Mesendoderm (in vitro differentiated cells): Measurements from ENCODE around the gene TSPAN5.

ENCODE experiments used
- DNase-seq: peaks from one replicate; pipeline ENCODE4 v3.0.0; 2013
- H2AK5ac ChIP-seq: 2 replicates; pipeline ENCODE4 v1.6.1; 2013; ENCODE audit warnings: low read length, inconsistent platforms
- H2BK120ac ChIP-seq: 2 replicates; pipeline ENCODE4 v1.6.1; 2013; ENCODE audit warnings: low read depth, mild to moderate bottlenecking, low read length, moderate library complexity, mixed read lengths
- H2BK15ac ChIP-seq: replicated peaks from 2 replicates; pipeline ENCODE4 v1.6.1; 2013; ENCODE audit warnings: low read depth, mild to moderate bottlenecking, moderate library complexity
- H2BK5ac ChIP-seq: 2 replicates; pipeline ENCODE4 v1.6.1; 2013; ENCODE audit warnings: low read length, inconsistent platforms
- H3K18ac ChIP-seq: 2 replicates; pipeline ENCODE4 v1.6.1; 2013; ENCODE audit warnings: mild to moderate bottlenecking, low read length, mixed read lengths
- H3K23ac ChIP-seq: one replicate; pipeline ENCODE4 v1.6.1; 2013; ENCODE audit warnings: low read length
- H3K27ac ChIP-seq: 2 replicates; pipeline ENCODE4 v1.5.1; 2013; ENCODE audit warnings: low read depth, mild to moderate bottlenecking, inconsistent platforms, low read length, moderate library complexity
- H3K27me3 ChIP-seq: 2 replicates; pipeline ENCODE4 v1.6.1; 2013; ENCODE audit warnings: low read length, control low read depth, mild to moderate bottlenecking, inconsistent platforms; ENCODE audit not compliant: insufficient read depth, poor library complexity
- H3K36me3 ChIP-seq: 2 replicates; pipeline ENCODE4 v1.6.1; 2013; ENCODE audit warnings: low read length, inconsistent platforms; ENCODE audit not compliant: control insufficient read depth, insufficient read depth
- H3K4ac ChIP-seq: one replicate; pipeline ENCODE4 v1.6.1; 2013; ENCODE audit warnings: low read depth, mild to moderate bottlenecking, low read length, moderate library complexity
- H3K4me1 ChIP-seq: 2 replicates; pipeline ENCODE4 v1.6.1; 2013; ENCODE audit warnings: low read depth, low read length, inconsistent platforms; ENCODE audit not compliant: control insufficient read depth
- H3K4me2 ChIP-seq: 2 replicates; pipeline ENCODE4 v1.6.1; 2013; ENCODE audit warnings: low read length
- H3K4me3 ChIP-seq: 2 replicates; pipeline ENCODE4 v1.5.1; 2013; ENCODE audit warnings: mild to moderate bottlenecking, low read length
- H3K56ac ChIP-seq: one replicate; pipeline ENCODE4 v1.6.1; 2013; ENCODE audit warnings: low read length
- H3K79me1 ChIP-seq: 2 replicates; pipeline ENCODE4 v1.6.1; 2013; ENCODE audit warnings: low read length, inconsistent platforms
- H3K79me2 ChIP-seq: 2 replicates; pipeline ENCODE4 v1.6.1; 2013; ENCODE audit warnings: mild to moderate bottlenecking, low read length; ENCODE audit not compliant: control insufficient read depth, insufficient read depth
- H3K9ac ChIP-seq: 2 replicates; pipeline ENCODE4 v1.6.1; 2013; ENCODE audit warnings: low read length, inconsistent platforms
- H4K5ac ChIP-seq: one replicate; pipeline ENCODE4 v1.6.1; 2013; ENCODE audit warnings: low read length
- H4K8ac ChIP-seq: one replicate; pipeline ENCODE4 v1.6.1; 2013; ENCODE audit warnings: low read depth, mild to moderate bottlenecking, control low read depth, low read length, moderate library complexity
- WGBS: extraction: QIAGEN DNeasy Blood & Tissue Kit; methylation state at CpG from one replicate; pipeline ENCODE4 v1.1.7; 2013; ENCODE audit warnings: low lambda C conversion rate, missing lambda C conversion rate; ENCODE audit not compliant: insufficient coverage; ENCODE audit errors: extremely low coverage; 5-methylcytosine and 5-hydroxymethylcytosine counted together

TSPAN5 gene

GRCh38 chr4:98485816-98486345, 172.5 kb downstream of the TSPAN5 start:
- H3K36me3 ChIP-seq, result no peaks in the 10 kb centered on the region
- H2BK5ac ChIP-seq, result no peak overlapping the region
- H2AK5ac ChIP-seq, result no peak overlapping the region
- H3K27ac ChIP-seq, result no peak overlapping the region
- no peaks in the 10 kb centered on the region for H3K27me3 ChIP-seq
- H3K56ac ChIP-seq, result no peak overlapping the region
- H3K18ac ChIP-seq, result no peak overlapping the region
- DNase-seq, result no peak
- H2BK120ac ChIP-seq, result no peak overlapping the region
- H2BK15ac ChIP-seq, result no peak overlapping the region
- H3K79me1 ChIP-seq, result no peaks in the 10 kb centered on the region
- no peak overlapping the region for H3K23ac ChIP-seq
- no CpG with 5 or more reads among the region's 7 CpGs for WGBS
- no peak overlapping the region for H4K8ac ChIP-seq
- no peak overlapping the region for H3K4me2 ChIP-seq
- H3K4ac ChIP-seq, result no peak overlapping the region
- no peak overlapping the region for H3K9ac ChIP-seq
- H3K4me1 ChIP-seq, result no peaks in the 10 kb centered on the region
- no peak overlapping the region for H4K5ac ChIP-seq
- H3K79me2 ChIP-seq, result no peaks in the 10 kb centered on the region
- no peak overlapping the region for H3K4me3 ChIP-seq

GRCh38 chr4:98484031-98484430, 174.4 kb downstream of the TSPAN5 start:
- Histone ChIP-seq H3K27me3 (no peaks in the 10 kb centered on the region), H2BK120ac (no peak overlapping the region), H3K4me3 (no peak overlapping the region), H3K4me2 (no peak overlapping the region), H2AK5ac (no peak overlapping the region), H3K79me1 (no peaks in the 10 kb centered on the region), H4K5ac (no peak overlapping the region), H3K23ac (no peak overlapping the region), H3K79me2 (no peaks in the 10 kb centered on the region), H3K18ac (no peak overlapping the region), H4K8ac (no peak overlapping the region), H3K4me1 (no peaks in the 10 kb centered on the region), H2BK15ac (no peak overlapping the region), H3K4ac (no peak overlapping the region), H3K36me3 (no peaks in the 10 kb centered on the region), H2BK5ac (no peak overlapping the region), H3K27ac (no peak overlapping the region), H3K56ac (no peak overlapping the region), H3K9ac (no peak overlapping the region)
- no peak for DNase-seq
- WGBS, result no CpG with 5 or more reads among the region's 3 CpGs

DNA sequence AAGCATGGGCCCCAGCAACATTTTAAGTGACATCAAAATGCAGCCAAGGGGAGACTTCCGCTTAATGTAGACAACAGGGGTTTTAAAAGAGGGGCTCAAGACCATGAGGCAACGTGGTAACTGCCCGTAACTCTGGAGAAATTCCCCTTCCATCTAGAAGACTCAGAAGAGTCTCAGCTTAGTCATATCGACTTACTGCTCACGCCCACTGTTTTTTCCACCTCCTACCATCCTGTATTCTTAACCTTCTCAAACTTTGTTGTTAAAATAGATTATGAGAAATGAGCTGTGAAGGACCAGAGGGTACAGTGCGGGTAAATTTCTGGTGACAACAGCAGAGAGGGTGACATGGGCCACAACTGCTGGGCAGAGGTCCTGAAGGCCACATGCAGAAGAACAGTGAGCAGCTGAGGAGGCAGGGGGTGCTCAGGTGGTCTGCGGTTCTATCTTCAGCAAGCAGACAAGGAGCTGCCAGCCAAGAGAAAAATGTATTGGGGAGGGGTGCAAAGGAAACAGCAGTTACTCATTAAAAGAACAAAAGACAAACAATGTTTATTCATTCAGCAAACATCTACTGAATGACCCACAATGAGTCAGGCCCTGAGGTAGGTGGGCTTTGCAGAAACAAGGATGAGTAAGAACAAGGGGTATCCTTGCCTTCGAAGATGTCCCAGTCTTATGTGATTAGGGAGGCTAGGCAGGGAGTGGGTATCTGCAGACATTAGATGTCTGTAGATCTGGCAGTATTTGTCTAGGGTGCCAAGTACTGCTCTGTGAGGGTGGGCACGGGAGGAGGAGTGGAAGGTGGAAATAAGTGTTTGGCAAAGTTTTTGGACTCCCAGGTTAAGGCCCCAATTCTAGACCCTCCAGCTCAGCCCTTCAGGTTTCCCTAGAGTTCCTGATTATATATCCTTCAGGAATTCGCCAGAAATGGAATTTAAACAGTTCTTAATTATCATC, 175.3 kb downstream of the TSPAN5 start:
- Histone ChIP-seq H3K9ac (no peak overlapping the region), H3K18ac (no peak overlapping the region), H4K5ac (no peak overlapping the region), H3K36me3 (no peaks in the 10 kb centered on the region), H3K4me1 (no peaks in the 10 kb centered on the region), H3K56ac (no peak overlapping the region), H3K4me3 (no peak overlapping the region), H3K4ac (no peak overlapping the region), H3K23ac (no peak overlapping the region), H4K8ac (no peak overlapping the region), H2AK5ac (no peak overlapping the region), H2BK120ac (no peak overlapping the region), H3K4me2 (no peak overlapping the region), H2BK5ac (no peak overlapping the region), H3K79me1 (no peaks in the 10 kb centered on the region), H2BK15ac (no peak overlapping the region), H3K27me3 (no peaks in the 10 kb centered on the region), H3K27ac (no peak overlapping the region), H3K79me2 (no peaks in the 10 kb centered on the region)
- no peak for DNase-seq
- WGBS, result no CpG with 5 or more reads among the region's 10 CpGs

DNA sequence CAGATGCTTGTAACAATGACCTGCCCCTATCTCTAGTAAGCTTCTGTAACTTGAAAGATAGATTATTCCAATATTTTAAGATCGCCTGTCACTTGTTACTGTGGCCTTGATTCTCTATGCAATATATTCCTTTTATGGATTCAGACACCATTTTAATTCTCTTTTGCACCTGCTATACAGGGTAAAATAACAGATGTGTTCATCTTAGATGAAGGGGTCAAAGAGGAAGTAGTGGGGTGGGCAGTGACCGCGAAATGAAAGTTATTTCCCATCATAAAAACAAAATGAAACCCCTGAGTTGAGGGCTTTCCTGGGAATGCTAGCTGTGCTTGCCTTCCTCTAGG, 175.9 kb downstream of the TSPAN5 start:
- H4K5ac ChIP-seq, result no peak overlapping the region
- DNase-seq, result no peak
- H3K27me3 ChIP-seq, result no peaks in the 10 kb centered on the region
- H4K8ac ChIP-seq, result no peak overlapping the region
- H3K36me3 ChIP-seq, result no peaks in the 10 kb centered on the region
- no peak overlapping the region for H3K18ac ChIP-seq
- no peak overlapping the region for H2BK15ac ChIP-seq
- H3K79me2 ChIP-seq, result no peaks in the 10 kb centered on the region
- H3K9ac ChIP-seq, result no peak overlapping the region
- no peak overlapping the region for H3K4me3 ChIP-seq
- no peak overlapping the region for H3K23ac ChIP-seq
- no peak overlapping the region for H3K4ac ChIP-seq
- H3K79me1 ChIP-seq, result no peaks in the 10 kb centered on the region
- no peak overlapping the region for H2BK5ac ChIP-seq
- WGBS, result no CpG with 5 or more reads among the region's 3 CpGs
- H3K4me2 ChIP-seq, result no peak overlapping the region
- H2BK120ac ChIP-seq, result no peak overlapping the region
- no peak overlapping the region for H3K56ac ChIP-seq
- no peak overlapping the region for H3K27ac ChIP-seq
- no peak overlapping the region for H2AK5ac ChIP-seq
- no peaks in the 10 kb centered on the region for H3K4me1 ChIP-seq

DNA sequence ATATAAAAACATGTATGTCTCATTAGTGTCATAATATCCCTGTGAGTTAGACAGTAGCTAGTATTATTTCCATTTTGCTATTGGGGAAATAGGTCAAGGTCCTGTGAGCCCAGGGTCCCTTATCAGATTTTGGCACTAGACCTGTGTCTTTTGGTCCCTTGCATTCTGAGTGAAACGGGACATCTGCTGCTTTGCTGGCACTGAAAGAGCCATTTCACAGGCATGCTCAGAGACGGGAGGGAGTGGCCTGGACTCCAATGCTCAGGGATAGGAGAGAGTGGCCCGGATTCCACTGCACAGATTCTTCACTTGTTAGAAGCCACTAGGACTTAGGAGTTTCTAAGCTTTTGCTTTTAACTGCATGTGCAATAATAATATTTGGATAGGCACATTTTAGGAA, 177.2 kb downstream of the TSPAN5 start:
- no peaks in the 10 kb centered on the region for H3K4me1 ChIP-seq
- H3K4ac ChIP-seq, result no peak overlapping the region
- no peak overlapping the region for H3K9ac ChIP-seq
- no peak overlapping the region for H2BK5ac ChIP-seq
- no peaks in the 10 kb centered on the region for H3K79me2 ChIP-seq
- H3K27me3 ChIP-seq, result no peaks in the 10 kb centered on the region
- H3K79me1 ChIP-seq, result no peaks in the 10 kb centered on the region
- no peak overlapping the region for H3K56ac ChIP-seq
- no peak overlapping the region for H3K27ac ChIP-seq
- DNase-seq, result no peak
- H3K23ac ChIP-seq, result no peak overlapping the region
- H4K5ac ChIP-seq, result no peak overlapping the region
- H4K8ac ChIP-seq, result no peak overlapping the region
- no peak overlapping the region for H2AK5ac ChIP-seq
- no peak overlapping the region for H3K4me2 ChIP-seq
- no CpG with 5 or more reads among the region's 3 CpGs for WGBS
- H2BK120ac ChIP-seq, result no peak overlapping the region
- H3K18ac ChIP-seq, result no peak overlapping the region
- H3K36me3 ChIP-seq, result no peaks in the 10 kb centered on the region
- no peak overlapping the region for H3K4me3 ChIP-seq
- no peak overlapping the region for H2BK15ac ChIP-seq
